Psoas muscle (tissue), 8 donors: Measurements from ENCODE around the gene DAB2IP. TPM values are rescaled to one million over a fixed set of nuclear protein-coding genes. Genes with fewer than 3 reads are reported as not detected.

ENCODE experiments used
- ATAC-seq, 4 donors: fragments of 200-7000 bp; cut with Tn5 transposase; one replicate each; pipeline ENCODE4 v1.9.1; 2020; ENCODE audit warnings: moderate library complexity in 3 of 4, mild to moderate bottlenecking in 2 of 4
- DNase-seq, 2 donors: peaks; one replicate each; pipeline ENCODE4 v3.0.0-alpha.2; 2020
- H3K27ac ChIP-seq: fragments of 200-600 bp; one replicate; pipeline ENCODE4 v1.8.0; 2022
- H3K27me3 ChIP-seq, 3 donors: fragments of 200-600 bp in 1 of 3; one replicate each; pipeline versions ENCODE4 v1.6.1 to v1.8.0; 2013 to 2022; ENCODE audit warnings: low read length in 2 of 3, mild to moderate bottlenecking in 2 of 3, moderate library complexity in 1 of 3; ENCODE audit not compliant: insufficient read depth in 3 of 3
- H3K36me3 ChIP-seq, 2 donors: fragments of 200-600 bp in 1 of 2; one replicate each; pipeline versions ENCODE4 v1.6.1 to v1.8.0; 2013 to 2022; ENCODE audit warnings: low read depth in 1 of 2, mild to moderate bottlenecking in 1 of 2, moderate library complexity in 1 of 2; ENCODE audit not compliant: insufficient read depth in 1 of 2
- H3K4me1 ChIP-seq: fragments of 200-600 bp; one replicate; pipeline ENCODE4 v1.8.0; 2022
- H3K4me3 ChIP-seq: fragments of 200-600 bp; one replicate; pipeline ENCODE4 v1.8.0; 2022; ENCODE audit warnings: mild to moderate bottlenecking
- H3K9me3 ChIP-seq: fragments of 200-600 bp; one replicate; pipeline ENCODE4 v1.8.0; 2022
- WGBS, 3 donors: extraction: QIAGEN DNeasy Blood & Tissue Kit; methylation state at CpG; one replicate each; pipeline versions ENCODE4 v1.1.6 to v1.1.7; 2013; 5-methylcytosine and 5-hydroxymethylcytosine counted together
- intact Hi-C, 2 donors: fragments of 100-400 bp; cut with DNase I; formaldehyde crosslinking; loops; one replicate each; pipeline versions ENCODE4 v1.11.0 to v1.14.2; 2022
- polyA plus RNA-seq, 3 donors: library from polyadenylated mRNA; stranded (reverse); fragments of 200-250 nt; gene quantifications; one replicate each; pipeline ENCODE4 v1.2.3, GENCODE V29; 2013
- total RNA-seq, 4 donors: library from RNA; stranded (reverse); fragmentation: NEBNext Ultra II Directional in 2 of 4; extraction: Animal tissue kit (Norgen Biotek cat#: 25700) in 2 of 4; gene quantifications; one replicate each; pipeline versions ENCODE4 v1.2.1 to v1.2.4, GENCODE V29; 2021 to 2023
- TF ChIP-seq, protein P1 (sequence below): fragments of 200-600 bp; IDR thresholded peaks from one replicate; pipeline ENCODE4 v1.8.0; 2022; ENCODE audit warnings: antibody characterized with exemption
- donor health status: healthy with polysubstance abuse.
- donor health status: DM: no; HTN: no; CAD: no; lungs with moderate emphysema.
- donor health status: Bipolar disorder and iron deficiency.
- donor health status: healthy.
- donor health status: DM: yes; HTN: yes; CAD: no.
- donor health status: DM: no; HTN: no; CAD: no.
- donor health status: DM: no; HTN: no; CAD: no.
- donor health status: DM: yes; HTN: yes; CAD: no.

The DAB2IP gene
- total and polyA plus RNA-seq, 7 donors = 14.1 to 66.2 (median 33.4) TPM

DNA sequence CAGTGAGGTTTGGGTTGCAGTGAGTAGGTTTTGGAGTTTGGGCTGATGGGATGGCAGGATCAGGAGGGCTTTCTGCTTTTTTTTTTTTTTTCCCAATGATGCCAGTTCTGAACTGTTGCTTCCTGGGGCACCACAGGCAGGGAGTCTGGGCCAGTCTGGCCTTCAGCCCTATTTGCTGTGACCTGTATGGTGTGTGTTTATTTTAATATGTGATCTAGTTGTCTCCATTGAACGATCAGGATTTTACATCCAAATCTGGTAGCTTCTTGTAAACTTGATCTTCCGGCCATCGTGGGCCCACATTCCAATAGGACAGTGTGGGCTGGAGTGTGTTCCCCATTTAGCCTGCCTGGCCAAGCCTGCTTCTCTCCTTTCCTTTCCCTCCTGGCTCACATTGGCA, 25.8 kb upstream of the DAB2IP start:
- DNase-seq = no peak
- WGBS, 3 donors = 26 to 54% (median 38%) methylated on average over 3 of the region's 3 CpGs
- H3K27me3 ChIP-seq = no peaks in the 10 kb centered on the region
- H3K4me1 ChIP-seq = peaks cover 22% of the 10 kb centered on the region
- ATAC-seq = peak in 3 of 4 donors; percentile 13 to 24 (median 16)
- intact Hi-C loops = no loop called here
- H3K27ac ChIP-seq = peak overlapping the region; percentile 39
- H3K36me3 ChIP-seq = no peaks in the 10 kb centered on the region
- H3K4me3 ChIP-seq = no peak overlapping the region
- H3K9me3 ChIP-seq = no peaks in the 10 kb centered on the region
- TF ChIP-seq, protein P1, sequence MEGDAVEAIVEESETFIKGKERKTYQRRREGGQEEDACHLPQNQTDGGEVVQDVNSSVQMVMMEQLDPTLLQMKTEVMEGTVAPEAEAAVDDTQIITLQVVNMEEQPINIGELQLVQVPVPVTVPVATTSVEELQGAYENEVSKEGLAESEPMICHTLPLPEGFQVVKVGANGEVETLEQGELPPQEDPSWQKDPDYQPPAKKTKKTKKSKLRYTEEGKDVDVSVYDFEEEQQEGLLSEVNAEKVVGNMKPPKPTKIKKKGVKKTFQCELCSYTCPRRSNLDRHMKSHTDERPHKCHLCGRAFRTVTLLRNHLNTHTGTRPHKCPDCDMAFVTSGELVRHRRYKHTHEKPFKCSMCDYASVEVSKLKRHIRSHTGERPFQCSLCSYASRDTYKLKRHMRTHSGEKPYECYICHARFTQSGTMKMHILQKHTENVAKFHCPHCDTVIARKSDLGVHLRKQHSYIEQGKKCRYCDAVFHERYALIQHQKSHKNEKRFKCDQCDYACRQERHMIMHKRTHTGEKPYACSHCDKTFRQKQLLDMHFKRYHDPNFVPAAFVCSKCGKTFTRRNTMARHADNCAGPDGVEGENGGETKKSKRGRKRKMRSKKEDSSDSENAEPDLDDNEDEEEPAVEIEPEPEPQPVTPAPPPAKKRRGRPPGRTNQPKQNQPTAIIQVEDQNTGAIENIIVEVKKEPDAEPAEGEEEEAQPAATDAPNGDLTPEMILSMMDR = no peak

DNA sequence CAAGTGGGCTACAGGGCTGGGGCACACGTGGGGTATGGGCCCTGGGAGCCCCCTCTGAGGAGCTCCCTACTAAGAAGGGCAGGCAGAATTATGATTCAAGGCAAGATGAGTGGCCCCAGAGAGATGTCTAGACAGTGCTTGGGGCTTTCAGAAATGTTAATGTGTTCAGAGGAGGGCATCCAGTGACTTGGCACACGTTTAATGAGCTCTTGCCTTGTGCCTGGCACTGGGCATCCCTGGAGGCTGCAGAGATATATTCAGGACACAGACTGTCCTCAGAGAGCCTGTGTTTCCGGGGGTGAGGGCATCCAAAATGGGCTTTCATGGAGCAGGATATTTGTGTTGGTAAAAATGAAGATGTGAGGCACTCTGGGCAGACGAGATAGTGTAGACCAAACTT, 25.4 kb upstream of the DAB2IP start:
- WGBS, 3 donors = 26 to 44% (median 29%) methylated on average over 4 of the region's 4 CpGs
- Histone ChIP-seq H3K27ac (peak overlapping the region; percentile 39), H3K4me1 (peaks cover 22% of the 10 kb centered on the region)

DNA sequence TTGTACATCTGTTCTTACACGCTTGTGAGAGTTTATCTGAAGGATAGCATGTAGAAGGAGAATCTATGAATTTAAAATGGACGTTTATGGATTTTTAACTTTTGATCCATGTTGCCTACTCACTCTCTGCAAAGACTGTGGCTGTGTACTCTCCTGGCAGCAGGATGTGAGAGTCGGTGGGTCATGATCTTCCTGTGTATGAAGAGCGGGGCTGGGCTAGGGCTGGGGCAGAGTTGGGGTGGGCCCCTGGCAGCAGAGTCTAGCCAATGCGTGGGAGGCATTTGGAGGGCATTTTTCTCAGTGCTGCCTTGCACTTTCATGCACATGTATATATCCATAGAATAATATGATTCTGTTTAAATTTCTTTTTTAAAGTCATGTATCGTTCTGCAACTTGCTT, 24.0 kb upstream of the DAB2IP start:
- no peak for ATAC-seq
- DNase-seq = no peak
- Histone ChIP-seq H3K36me3 (no peaks in the 10 kb centered on the region), H3K9me3 (no peaks in the 10 kb centered on the region), H3K27me3 (no peaks in the 10 kb centered on the region), H3K4me3 (no peak overlapping the region), H3K4me1 (peaks cover 23% of the 10 kb centered on the region), H3K27ac (no peak overlapping the region)
- intact Hi-C loops = no loop called here
- WGBS, 3 donors = 78 to 79% (median 79%) methylated on average over 6 of the region's 6 CpGs
- TF ChIP-seq, protein P1 = no peak

More for the DNA sequence above, 25.4 kb upstream of the DAB2IP start:
- ATAC-seq (peak; percentile 10 to 61 (median 34)), DNase-seq (no peak)
- no peaks in the 10 kb centered on the region for H3K36me3 ChIP-seq
- TF ChIP-seq, protein P1 = no peak
- no peak overlapping the region for H3K4me3 ChIP-seq
- no peaks in the 10 kb centered on the region for H3K9me3 ChIP-seq
- intact Hi-C loops = no loop called here
- no peaks in the 10 kb centered on the region for H3K27me3 ChIP-seq

DNA sequence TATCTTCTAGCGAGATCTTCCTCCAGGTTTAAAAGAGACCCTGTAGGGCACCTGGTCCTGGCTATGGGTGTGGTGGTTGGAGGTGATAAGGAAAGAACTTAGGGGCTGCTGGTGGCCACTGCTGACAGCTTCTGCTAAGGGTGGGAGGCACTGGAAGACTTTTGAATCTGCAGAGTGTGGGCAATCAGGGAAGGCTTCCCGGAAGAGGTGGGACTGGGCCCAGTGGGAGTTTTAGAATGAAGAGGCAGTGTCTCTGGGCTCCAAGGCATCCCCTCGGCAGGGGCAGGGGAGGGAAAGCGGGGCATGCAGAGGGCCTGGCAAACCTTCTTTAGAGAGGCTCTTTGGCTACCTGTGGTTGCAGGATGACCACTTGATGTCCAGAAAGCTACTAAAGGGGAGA, 23.0 kb upstream of the DAB2IP start:
- no peaks in the 10 kb centered on the region for H3K36me3 ChIP-seq
- H3K4me1 ChIP-seq = peaks cover 20% of the 10 kb centered on the region
- intact Hi-C loops = no loop called here
- 91 to 94% (median 92%) methylated on average over 4 of the region's 4 CpGs for WGBS, 3 donors
- H3K4me3 ChIP-seq = no peak overlapping the region
- DNase-seq (no peak), ATAC-seq (no peak)
- H3K27ac ChIP-seq = no peak overlapping the region
- TF ChIP-seq, protein P1 = no peak
- H3K27me3 ChIP-seq = no peaks in the 10 kb centered on the region
- no peaks in the 10 kb centered on the region for H3K9me3 ChIP-seq

DNA sequence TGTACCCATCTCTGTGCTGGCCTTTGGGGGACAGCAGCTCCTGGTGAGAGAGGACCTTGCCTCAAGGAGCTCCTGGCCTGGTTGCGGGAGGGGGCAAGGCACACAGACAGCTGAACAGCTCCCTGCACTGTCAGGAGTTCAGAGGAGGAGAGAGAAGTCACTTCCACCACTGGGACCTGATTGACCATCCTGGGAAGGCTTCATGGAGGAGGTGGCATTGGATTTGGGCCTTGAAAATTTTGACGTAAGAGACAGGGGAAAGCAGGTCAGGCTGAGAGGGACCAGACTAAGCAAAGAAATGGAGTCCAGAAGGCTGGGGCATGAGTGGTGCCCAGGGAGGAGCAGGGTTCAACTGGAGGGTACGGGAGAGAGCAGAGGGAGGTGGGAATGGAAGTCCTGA, 20.3 kb upstream of the DAB2IP start:
- WGBS, 3 donors = 93 to 94% (median 93%) methylated on average over 3 of the region's 3 CpGs
- no peak for DNase-seq
- Histone ChIP-seq H3K27ac (no peak overlapping the region), H3K27me3 (no peaks in the 10 kb centered on the region), H3K4me1 (peaks cover 31% of the 10 kb centered on the region), H3K9me3 (no peaks in the 10 kb centered on the region), H3K36me3 (no peaks in the 10 kb centered on the region), H3K4me3 (no peak overlapping the region)
- ATAC-seq = no peak
- intact Hi-C loops = loop anchor here in 1 of 2 donors (10.0 kb wide), 1 partner anchor 234 kb away; no protein-coding TSS in a partner anchor
- TF ChIP-seq, protein P1 = no peak
